Neural cell (in vitro differentiated cells): ENCODE results near the gene MINDY2.

Experiments
- CTCF ChIP-seq: fragments of 450-650 bp; IDR thresholded peaks from 2 replicates; pipeline ENCODE4 v1.5.1; 2014; ENCODE audit warnings: antibody characterized with exemption, mild to moderate bottlenecking, moderate library complexity; ENCODE audit not compliant: poor library complexity, severe bottlenecking
- EP300 ChIP-seq: fragments of 450-650 bp; conservative IDR thresholded peaks from 2 replicates; pipeline ENCODE4 v1.6.1; 2014; ENCODE audit warnings: antibody characterized with exemption, mild to moderate bottlenecking, moderate library complexity; ENCODE audit not compliant: poor library complexity, severe bottlenecking
- EZH2 ChIP-seq: fragments of 200-600, 300-800 bp; shearing (Covaris generic), sonication (generic); IDR thresholded peaks from 2 replicates; pipeline ENCODE4 v1.6.1; 2014; ENCODE audit warnings: antibody characterized with exemption, low read length, borderline replicate concordance, mild to moderate bottlenecking; ENCODE audit not compliant: insufficient read depth, poor library complexity, severe bottlenecking
- POLR2AphosphoS5 ChIP-seq: IDR thresholded peaks from 2 replicates; pipeline ENCODE4 v1.6.1; 2012
- RAD21 ChIP-seq: fragments of 450-650 bp; conservative IDR thresholded peaks from 2 replicates; pipeline ENCODE4 v1.6.1; 2014; ENCODE audit warnings: antibody characterized with exemption, mild to moderate bottlenecking, moderate library complexity
- REST ChIP-seq: IDR thresholded peaks from 2 replicates; pipeline ENCODE4 v1.6.1; 2012; ENCODE audit warnings: borderline replicate concordance

- TF ChIP-seq CTCF (no peak), EP300 (no peak), REST (no peak), RAD21 (no peak), EZH2 (no peak), POLR2AphosphoS5 (no peak)
These were observed 6.6 kb upstream of the MINDY2 start for GRCh38 chr15:58764468-58764867.
